ENCODE results near the gene LRRC45. TPM values are rescaled to one million over a fixed set of nuclear protein-coding genes. Genes with fewer than 3 reads are reported as not detected.

The LRRC45 gene
- total RNA-seq, 1 experiment from 2014 or later, result 38.1 TPM

DNA sequence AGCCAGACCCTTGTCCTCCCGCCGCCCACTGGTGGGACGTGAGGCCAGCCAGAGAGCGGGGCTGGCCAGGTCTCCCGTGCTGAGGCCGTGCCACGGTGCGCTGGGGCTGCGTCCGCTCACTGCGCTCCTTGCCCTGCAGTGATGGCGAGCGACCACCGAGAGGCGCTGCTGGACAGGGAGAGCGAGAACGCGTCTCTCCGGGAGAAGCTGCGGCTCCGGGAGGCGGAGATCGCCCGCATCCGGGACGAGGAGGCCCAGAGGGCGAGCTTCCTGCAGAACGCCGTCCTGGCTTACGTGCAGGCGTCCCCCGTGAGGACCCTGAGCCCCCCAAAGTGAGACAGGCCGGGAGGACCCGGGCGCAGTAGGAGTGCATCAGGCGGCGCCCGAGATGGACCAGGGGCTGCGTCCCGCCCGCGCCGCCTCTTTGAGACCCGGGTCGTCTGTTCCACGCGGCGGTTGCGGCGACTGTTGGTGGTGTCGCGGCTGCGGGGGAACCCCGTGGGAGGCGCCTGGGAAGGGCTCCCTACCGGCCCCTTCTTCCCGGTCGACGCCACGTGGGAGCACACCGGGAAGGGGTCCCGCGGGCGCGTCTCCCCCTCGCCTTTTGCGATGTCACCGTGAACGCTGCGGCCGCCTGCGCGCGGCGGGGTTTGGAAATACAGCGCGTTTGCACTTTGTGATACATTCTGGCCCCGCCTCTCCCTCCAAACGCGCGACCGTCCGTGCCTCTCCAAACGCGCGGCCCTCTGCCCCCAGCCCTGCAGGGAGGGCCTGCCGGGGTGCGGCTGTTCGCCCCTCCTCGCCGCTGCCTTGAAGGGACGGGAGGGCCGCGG is 7.6 kb downstream of the LRRC45 start (continued):
- TF ChIP-seq HMGXB4 (CRISPR knock-in tag; IDR thresholded peaks at IDR 0.05), result peak; percentile 88
- TF ChIP-seq ZNF263 (CRISPR knock-in tag; IDR thresholded peaks at IDR 0.05; ENCODE audit: low read depth), result 0 out of 2 replicates have a peak, but pooled peaks have one; percentile 13
- 0 out of 2 replicates have a peak, but pooled peaks have one; percentile 23 for TF ChIP-seq EMX1 (CRISPR knock-in tag; IDR thresholded peaks at IDR 0.05)
- TF ChIP-seq, protein P1, sequence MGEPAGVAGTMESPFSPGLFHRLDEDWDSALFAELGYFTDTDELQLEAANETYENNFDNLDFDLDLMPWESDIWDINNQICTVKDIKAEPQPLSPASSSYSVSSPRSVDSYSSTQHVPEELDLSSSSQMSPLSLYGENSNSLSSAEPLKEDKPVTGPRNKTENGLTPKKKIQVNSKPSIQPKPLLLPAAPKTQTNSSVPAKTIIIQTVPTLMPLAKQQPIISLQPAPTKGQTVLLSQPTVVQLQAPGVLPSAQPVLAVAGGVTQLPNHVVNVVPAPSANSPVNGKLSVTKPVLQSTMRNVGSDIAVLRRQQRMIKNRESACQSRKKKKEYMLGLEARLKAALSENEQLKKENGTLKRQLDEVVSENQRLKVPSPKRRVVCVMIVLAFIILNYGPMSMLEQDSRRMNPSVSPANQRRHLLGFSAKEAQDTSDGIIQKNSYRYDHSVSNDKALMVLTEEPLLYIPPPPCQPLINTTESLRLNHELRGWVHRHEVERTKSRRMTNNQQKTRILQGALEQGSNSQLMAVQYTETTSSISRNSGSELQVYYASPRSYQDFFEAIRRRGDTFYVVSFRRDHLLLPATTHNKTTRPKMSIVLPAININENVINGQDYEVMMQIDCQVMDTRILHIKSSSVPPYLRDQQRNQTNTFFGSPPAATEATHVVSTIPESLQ (CRISPR knock-in tag; IDR thresholded peaks at IDR 0.05), result no peak
- no peak for TF ChIP-seq ZNF416 (CRISPR knock-in tag; IDR thresholded peaks at IDR 0.05)
- TF ChIP-seq ETV6 (CRISPR knock-in tag; IDR thresholded peaks at IDR 0.05), result 0 out of 2 replicates have a peak, but pooled peaks have one; percentile 17
- TF ChIP-seq ERG (CRISPR knock-in tag; IDR thresholded peaks at IDR 0.05), result no peak
- no peak for TF ChIP-seq SMAD4 (CRISPR knock-in tag; IDR thresholded peaks at IDR 0.05)
- peak; percentile 23; the same call in 1 of the 2 replicates for TF ChIP-seq SP1 (CRISPR knock-in tag; conservative IDR thresholded peaks at IDR 0.05)
- no peak for TF ChIP-seq NR2C2 (CRISPR knock-in tag; IDR thresholded peaks at IDR 0.05)
- no peak for TF ChIP-seq JUN (CRISPR knock-in tag; IDR thresholded peaks at IDR 0.05)
- TF ChIP-seq, protein P2, sequence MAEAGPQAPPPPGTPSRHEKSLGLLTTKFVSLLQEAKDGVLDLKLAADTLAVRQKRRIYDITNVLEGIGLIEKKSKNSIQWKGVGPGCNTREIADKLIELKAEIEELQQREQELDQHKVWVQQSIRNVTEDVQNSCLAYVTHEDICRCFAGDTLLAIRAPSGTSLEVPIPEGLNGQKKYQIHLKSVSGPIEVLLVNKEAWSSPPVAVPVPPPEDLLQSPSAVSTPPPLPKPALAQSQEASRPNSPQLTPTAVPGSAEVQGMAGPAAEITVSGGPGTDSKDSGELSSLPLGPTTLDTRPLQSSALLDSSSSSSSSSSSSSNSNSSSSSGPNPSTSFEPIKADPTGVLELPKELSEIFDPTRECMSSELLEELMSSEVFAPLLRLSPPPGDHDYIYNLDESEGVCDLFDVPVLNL (CRISPR knock-in tag; IDR thresholded peaks at IDR 0.05; ENCODE audit: borderline replicate concordance, low read depth), result no peak
- no peak for TF ChIP-seq FOXJ3 (CRISPR knock-in tag; IDR thresholded peaks at IDR 0.05; ENCODE audit: borderline replicate concordance)
- TF ChIP-seq ZNF425 (CRISPR knock-in tag; conservative IDR thresholded peaks at IDR 0.05), result no peak
- TF ChIP-seq, protein P3, sequence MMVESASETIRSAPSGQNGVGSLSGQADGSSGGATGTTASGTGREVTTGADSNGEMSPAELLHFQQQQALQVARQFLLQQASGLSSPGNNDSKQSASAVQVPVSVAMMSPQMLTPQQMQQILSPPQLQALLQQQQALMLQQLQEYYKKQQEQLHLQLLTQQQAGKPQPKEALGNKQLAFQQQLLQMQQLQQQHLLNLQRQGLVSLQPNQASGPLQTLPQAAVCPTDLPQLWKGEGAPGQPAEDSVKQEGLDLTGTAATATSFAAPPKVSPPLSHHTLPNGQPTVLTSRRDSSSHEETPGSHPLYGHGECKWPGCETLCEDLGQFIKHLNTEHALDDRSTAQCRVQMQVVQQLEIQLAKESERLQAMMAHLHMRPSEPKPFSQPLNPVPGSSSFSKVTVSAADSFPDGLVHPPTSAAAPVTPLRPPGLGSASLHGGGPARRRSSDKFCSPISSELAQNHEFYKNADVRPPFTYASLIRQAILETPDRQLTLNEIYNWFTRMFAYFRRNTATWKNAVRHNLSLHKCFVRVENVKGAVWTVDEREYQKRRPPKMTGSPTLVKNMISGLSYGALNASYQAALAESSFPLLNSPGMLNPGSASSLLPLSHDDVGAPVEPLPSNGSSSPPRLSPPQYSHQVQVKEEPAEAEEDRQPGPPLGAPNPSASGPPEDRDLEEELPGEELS (CRISPR knock-in tag; IDR thresholded peaks at IDR 0.05), result peak; percentile 44

Data from WTC11 (cell line).